Esophagus muscularis mucosa (tissue), 3 donors: ENCODE measurements around the gene SLC38A2.

Experiments
- POLR2A ChIP-seq: fragments of 450-650 bp; IDR thresholded peaks from one replicate; pipeline ENCODE4 v1.6.1; 2017; ENCODE audit warnings: antibody characterized with exemption, moderate library complexity, mild to moderate bottlenecking, low read depth
- TF ChIP-seq, protein P1 (sequence below), 3 experiments: fragments of 200-600 bp in 2 of 3; fragments of 450-650 bp in 1 of 3; sonication (generic) in 2 of 3; IDR thresholded peaks; one replicate each; pipeline ENCODE4 v1.5.1; 2017 to 2019; ENCODE audit warnings: antibody characterized with exemption in 3 of 3, mild to moderate bottlenecking in 2 of 3, moderate library complexity in 1 of 3

DNA sequence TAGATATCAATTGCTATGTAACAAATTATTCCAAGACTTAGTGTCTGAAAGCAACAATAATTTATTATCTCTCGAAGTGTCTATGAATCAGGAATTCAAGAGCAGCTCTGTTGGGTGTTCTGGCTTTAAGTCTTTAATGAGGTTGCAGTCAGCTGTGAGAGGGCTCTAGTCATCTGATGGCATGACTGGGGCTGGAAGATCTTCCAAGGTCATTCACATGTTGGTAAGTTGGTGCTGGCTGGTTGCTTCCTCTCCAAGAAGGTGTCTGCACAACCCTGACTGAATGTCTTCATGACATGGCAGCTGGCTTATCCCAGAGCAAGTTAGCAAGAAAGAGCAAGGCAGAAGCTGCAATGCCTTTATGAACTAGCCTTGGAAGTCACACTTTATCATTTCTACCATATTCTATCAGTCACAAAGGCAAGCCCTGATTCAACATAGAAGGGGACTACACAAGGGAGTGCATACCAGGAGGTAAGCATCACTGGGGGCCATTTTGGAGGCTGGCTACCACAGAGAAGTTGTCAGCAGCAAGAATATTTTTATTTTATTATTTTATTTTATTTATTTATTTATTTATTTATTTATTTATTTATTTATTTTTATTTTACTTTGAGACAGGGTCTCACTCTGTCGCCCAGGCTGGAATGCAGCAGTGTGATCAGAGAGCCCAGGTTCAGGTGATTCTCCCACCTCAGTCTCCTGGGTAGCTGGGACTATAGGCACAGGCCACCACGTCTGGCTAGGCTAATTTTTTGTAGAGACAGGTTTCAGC lies 7.6 kb upstream of the SLC38A2 start:
- TF ChIP-seq, protein P1, sequence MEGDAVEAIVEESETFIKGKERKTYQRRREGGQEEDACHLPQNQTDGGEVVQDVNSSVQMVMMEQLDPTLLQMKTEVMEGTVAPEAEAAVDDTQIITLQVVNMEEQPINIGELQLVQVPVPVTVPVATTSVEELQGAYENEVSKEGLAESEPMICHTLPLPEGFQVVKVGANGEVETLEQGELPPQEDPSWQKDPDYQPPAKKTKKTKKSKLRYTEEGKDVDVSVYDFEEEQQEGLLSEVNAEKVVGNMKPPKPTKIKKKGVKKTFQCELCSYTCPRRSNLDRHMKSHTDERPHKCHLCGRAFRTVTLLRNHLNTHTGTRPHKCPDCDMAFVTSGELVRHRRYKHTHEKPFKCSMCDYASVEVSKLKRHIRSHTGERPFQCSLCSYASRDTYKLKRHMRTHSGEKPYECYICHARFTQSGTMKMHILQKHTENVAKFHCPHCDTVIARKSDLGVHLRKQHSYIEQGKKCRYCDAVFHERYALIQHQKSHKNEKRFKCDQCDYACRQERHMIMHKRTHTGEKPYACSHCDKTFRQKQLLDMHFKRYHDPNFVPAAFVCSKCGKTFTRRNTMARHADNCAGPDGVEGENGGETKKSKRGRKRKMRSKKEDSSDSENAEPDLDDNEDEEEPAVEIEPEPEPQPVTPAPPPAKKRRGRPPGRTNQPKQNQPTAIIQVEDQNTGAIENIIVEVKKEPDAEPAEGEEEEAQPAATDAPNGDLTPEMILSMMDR (IDR thresholded peaks at IDR 0.05): no peak
- TF ChIP-seq POLR2A: no peak
